Muscle of arm (tissue), 12 donors: Measurements from ENCODE around the gene ARHGAP18. TPM values are rescaled to one million over a fixed set of nuclear protein-coding genes. Genes with fewer than 3 reads are reported as not detected.

Source experiments
- DNase-seq: peaks from one replicate; pipeline ENCODE4 v3.0.0-alpha.2; 2013
- polyA plus RNA-seq, 12 donors: library from polyadenylated mRNA; unstranded; fragments of 120-200 nt; gene quantifications; one replicate each; pipeline ENCODE4 v1.2.1, GENCODE V29; 2013; ENCODE audit not compliant: insufficient read length in 12 of 12

ARHGAP18 gene
- polyA plus RNA-seq, 12 donors: 13.9 to 25.8 (median 18.8) TPM; not detected in 1

- DNase-seq: no peak
Observed at GRCh38 chr6:129645106-129645829, 64.7 kb downstream of the ARHGAP18 start.

GRCh38 chr6:129644567-129645015 is 65.4 kb downstream of the ARHGAP18 start:
- DNase-seq: no peak

DNA sequence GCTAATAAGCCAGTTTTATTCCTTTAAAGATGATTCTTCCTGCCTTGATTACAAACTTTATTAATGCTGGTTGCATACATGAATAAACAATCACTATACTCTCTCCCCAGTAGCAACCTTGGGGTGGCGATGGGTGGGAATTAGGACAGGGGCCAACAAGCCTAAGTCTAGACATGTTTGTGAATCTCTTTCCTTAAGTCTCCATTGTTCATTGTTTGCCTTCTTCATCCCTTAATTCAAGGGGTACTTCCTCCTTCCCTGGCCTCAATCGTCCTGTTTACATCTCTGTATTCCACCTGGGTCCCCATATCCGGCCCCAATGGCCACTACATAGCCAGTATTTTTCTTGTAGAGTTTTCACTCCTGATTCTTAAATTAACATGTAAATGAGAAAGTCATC is 66.0 kb downstream of the ARHGAP18 start:
- no peak for DNase-seq

DNA sequence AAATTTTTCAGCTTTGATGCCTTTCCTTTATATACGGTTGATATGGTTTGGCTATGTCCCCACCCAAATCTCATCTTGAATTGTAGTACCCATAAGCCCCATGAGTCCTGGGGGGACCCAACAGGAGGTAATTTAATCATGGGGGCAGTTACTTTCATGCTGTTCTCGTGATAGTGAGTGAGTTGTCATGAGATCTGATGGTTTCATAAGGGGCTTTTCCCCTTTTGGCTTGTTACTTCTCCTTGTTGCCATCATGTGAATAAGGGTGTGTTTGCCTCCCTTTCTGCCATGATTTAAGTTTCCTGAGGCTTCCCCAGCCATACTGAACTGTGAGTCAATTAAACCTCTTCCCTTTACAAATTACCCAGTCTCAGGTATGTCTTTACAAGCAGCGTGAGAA is 66.8 kb downstream of the ARHGAP18 start:
- DNase-seq: no peak

DNA sequence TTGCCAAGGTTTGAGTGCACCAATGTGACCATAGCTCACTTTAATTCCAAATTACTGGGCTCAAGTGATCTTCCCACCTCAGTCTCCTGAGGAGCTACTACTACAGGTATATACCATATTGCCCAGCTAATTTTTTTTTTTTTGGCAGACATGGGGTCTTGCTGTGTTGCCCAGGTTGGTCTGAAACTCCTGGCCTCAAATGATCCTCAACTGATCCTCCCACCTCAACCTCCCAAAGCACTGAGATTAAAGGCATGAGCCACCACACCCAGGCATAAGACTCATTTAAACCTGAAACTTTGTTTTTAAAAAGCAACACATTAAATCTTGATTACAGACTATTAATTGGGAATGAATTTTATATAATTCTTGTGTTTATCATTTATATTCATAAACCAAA is 67.7 kb downstream of the ARHGAP18 start:
- no peak for DNase-seq

DNA sequence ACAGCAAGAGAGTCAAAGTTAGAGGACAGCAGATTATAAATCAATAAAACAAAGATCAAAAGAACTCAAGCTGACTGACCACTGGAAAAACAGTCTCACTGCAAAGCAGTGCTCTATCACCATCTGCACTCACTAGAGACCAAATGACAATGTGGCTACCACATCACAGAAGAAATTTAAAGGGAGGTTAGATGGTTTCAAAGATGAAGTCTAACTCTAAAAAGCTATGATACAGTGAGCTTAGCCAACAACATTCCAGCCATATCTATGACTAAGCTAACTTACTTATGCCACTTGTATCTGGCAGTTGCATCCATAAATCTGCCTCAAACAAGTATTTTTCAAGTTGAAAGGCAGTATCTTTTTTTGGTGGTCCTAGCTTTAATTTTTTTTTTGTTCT is 68.6 kb downstream of the ARHGAP18 start:
- DNase-seq: no peak

DNA sequence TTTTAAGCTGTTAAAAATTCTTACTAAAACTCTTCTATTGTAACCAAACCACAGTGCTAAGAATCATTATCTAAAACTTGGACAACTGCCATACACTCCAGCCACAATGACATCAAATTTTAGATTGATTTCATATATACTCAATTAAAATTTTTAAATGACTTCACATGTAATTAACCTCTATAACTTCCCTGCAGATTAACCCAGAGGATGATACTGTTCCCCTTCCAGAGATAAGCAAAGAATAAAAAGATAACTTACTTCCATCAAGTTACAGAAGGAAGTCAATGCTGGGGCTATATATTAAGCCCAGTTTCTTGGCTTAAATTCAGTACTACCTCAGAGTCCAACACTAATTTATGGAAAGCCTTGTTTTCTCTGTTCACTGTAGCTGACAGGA is 71.3 kb downstream of the ARHGAP18 start:
- DNase-seq: no peak

- no peak for DNase-seq
Observed at GRCh38 chr6:129638055-129638684, 71.8 kb downstream of the ARHGAP18 start.

DNA sequence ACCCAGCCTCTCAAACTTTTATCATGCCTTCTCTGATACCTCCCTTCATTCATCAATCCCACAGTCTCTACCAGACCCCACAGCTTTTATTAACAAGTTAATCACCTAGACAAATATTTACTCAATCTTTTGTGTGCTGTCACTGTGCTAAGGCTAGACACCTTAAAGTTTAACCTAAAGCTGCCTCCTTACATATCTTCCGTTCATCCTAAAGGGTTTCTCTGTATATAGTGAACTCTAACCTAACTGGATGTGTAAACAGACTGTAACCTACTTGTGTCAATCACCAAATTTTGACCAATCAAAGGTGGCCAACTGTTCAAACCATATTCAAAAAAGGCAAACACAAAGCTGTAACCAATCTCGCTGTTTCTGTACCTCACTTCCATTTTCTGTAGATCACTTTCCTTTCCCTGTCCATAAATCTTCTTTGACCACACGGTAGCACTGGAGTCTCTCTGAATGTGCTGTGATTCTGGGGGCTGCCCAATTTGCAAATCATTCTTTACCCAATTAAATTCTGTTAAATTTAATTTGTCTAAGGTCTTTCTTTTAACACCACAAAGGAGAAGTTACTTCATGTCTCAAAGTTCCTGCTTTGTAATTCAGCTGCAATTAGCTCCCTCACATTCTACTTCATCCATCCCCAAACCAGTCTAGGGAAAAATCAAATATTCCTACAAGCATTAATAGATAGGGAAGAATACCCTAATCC is 72.5 kb downstream of the ARHGAP18 start:
- no peak for DNase-seq

GRCh38 chr6:129635396-129636130 is 74.4 kb downstream of the ARHGAP18 start:
- DNase-seq: peak; percentile 87

GRCh38 chr6:129634411-129635230 is 75.4 kb downstream of the ARHGAP18 start:
- DNase-seq: no peak

- no peak for DNase-seq
Observed at GRCh38 chr6:129633529-129633928, 76.4 kb downstream of the ARHGAP18 start.

DNA sequence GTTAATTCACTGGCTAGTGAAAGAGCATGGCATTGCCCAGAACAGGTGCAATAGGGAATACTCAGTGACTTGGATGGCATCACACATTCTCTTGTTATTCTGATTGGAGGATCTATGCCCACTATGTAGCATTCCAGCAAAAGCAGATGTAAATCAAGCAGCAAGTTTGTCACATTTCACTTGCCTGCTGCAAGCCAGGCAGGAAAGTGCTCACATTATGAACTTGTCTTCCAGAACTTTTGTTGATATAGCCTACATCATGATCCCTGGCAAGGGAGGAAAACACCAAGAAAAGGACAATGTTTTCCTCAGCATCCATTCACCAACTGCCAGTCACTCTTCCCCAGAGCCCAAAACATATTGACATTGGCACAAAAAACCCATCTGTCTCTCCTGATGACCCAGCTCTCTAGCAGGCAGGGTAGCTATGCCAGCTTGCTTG is 77.8 kb downstream of the ARHGAP18 start:
- DNase-seq: no peak

DNA sequence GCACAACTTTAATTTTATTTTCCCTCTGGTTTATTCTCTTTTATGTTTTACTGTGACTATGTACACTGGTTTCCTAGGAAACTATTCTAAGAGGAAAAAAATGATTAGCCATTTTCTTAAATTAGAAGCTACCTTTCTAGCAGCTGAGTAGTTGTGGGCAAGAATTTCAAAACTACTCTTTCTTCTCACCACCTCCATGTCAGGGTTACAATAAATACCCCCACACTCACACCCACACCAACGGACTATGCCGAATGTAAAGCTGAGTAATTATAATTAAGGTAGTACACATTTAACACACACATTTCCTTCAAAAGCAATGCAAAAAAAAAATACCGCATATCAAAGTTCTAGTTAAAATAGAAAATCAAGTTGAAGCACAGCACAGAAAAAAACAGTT is 78.9 kb downstream of the ARHGAP18 start:
- DNase-seq: no peak

GRCh38 chr6:129630596-129630995 is 79.4 kb downstream of the ARHGAP18 start:
- no peak for DNase-seq

GRCh38 chr6:129628101-129628815 is 81.7 kb downstream of the ARHGAP18 start:
- no peak for DNase-seq

DNA sequence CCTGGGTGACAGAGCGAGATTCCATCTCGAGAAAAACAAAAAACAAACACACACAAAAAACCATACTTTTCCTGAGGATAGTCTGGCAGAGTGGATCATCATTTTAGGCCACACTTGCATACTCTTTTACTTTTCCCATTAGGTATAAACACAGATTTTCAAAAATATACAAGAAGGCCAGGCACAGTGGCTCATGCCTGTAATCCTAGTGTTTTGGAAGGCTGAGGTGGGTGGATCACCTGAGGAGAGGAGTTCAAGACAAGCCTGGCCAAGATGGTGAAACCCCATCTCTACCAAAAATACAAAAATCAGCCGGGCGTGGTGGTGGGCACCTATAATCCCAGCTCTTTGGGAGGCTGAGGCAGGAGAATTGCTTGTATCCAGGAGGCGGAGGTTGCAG is 85.5 kb downstream of the ARHGAP18 start:
- no peak for DNase-seq

GRCh38 chr6:129623008-129623732 is 86.8 kb downstream of the ARHGAP18 start:
- no peak for DNase-seq

- no peak for DNase-seq
Observed at GRCh38 chr6:129621252-129621651, 88.7 kb downstream of the ARHGAP18 start.

DNA sequence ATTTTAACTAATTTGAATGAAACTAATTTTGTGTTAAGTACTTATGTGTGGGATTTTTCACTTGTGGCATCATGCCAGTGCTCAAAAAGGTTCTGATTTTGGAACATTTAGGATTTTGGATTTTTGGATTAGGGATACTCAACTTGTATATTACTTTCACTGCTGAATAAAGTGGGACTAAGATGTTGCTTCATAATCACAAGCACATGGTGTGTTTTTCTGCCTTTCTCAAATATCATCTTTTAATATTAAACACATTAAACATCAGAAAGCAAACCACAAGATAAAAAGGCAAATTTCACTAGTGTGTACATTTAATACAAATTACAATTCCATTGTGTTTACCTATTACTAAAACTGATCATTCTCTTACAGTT is 89.8 kb downstream of the ARHGAP18 start:
- DNase-seq: no peak
